Cardiac fibroblast (primary cell): ENCODE data around the gene KCNMB2.

ENCODE experiments used
- DNase-seq, 2 donors: peaks; one replicate each; pipeline versions ENCODE4 v3.0.0 to v3.0.0-alpha.2; 2010; ENCODE audit warnings: low read depth in 2 of 2
- H3K4me3 ChIP-seq, 2 donors: replicated peaks in 1 of 2; 1 replicate in 1 of 2; 2 replicates in 1 of 2; pipeline ENCODE4 v1.5.1; 2011; ENCODE audit warnings: low read depth in 2 of 2, low read length in 2 of 2, mild to moderate bottlenecking in 2 of 2, moderate library complexity in 1 of 2
- CTCF ChIP-seq: IDR thresholded peaks from one replicate; pipeline ENCODE4 v1.5.1; 2011; ENCODE audit warnings: low read depth, mild to moderate bottlenecking, low read length, inconsistent platforms

Gene KCNMB2

GRCh38 chr3:178802993-178803693, 266.9 kb downstream of the KCNMB2 start:
- peak in 1 of 2 donors; percentile 34 for DNase-seq
- no peak overlapping the region for H3K4me3 ChIP-seq
- no peak for TF ChIP-seq CTCF

GRCh38 chr3:178804606-178805005, 268.4 kb downstream of the KCNMB2 start:
- no peak for TF ChIP-seq CTCF
- DNase-seq = no peak
- H3K4me3 ChIP-seq = no peak overlapping the region

- DNase-seq = no peak
- TF ChIP-seq CTCF = no peak
- H3K4me3 ChIP-seq = no peak overlapping the region
Measured at GRCh38 chr3:178805741-178806140, 269.5 kb downstream of the KCNMB2 start.

GRCh38 chr3:178806651-178807050, 270.4 kb downstream of the KCNMB2 start:
- no peak for DNase-seq
- TF ChIP-seq CTCF = no peak
- no peak overlapping the region for H3K4me3 ChIP-seq

GRCh38 chr3:178807694-178808093, 271.5 kb downstream of the KCNMB2 start:
- TF ChIP-seq CTCF = no peak
- no peak for DNase-seq

GRCh38 chr3:178808748-178809147, 272.5 kb downstream of the KCNMB2 start:
- TF ChIP-seq CTCF = no peak
- DNase-seq = no peak
- no peak overlapping the region for H3K4me3 ChIP-seq

More at GRCh38 chr3:178807694-178808093, 271.5 kb downstream of the KCNMB2 start:
- H3K4me3 ChIP-seq = no peak overlapping the region

- DNase-seq = no peak
- no peak for TF ChIP-seq CTCF
- H3K4me3 ChIP-seq = no peak overlapping the region
Measured at GRCh38 chr3:178810181-178810580, 273.9 kb downstream of the KCNMB2 start.
